ENCODE measurements around the gene CBLL1.

Gene CBLL1

DNA sequence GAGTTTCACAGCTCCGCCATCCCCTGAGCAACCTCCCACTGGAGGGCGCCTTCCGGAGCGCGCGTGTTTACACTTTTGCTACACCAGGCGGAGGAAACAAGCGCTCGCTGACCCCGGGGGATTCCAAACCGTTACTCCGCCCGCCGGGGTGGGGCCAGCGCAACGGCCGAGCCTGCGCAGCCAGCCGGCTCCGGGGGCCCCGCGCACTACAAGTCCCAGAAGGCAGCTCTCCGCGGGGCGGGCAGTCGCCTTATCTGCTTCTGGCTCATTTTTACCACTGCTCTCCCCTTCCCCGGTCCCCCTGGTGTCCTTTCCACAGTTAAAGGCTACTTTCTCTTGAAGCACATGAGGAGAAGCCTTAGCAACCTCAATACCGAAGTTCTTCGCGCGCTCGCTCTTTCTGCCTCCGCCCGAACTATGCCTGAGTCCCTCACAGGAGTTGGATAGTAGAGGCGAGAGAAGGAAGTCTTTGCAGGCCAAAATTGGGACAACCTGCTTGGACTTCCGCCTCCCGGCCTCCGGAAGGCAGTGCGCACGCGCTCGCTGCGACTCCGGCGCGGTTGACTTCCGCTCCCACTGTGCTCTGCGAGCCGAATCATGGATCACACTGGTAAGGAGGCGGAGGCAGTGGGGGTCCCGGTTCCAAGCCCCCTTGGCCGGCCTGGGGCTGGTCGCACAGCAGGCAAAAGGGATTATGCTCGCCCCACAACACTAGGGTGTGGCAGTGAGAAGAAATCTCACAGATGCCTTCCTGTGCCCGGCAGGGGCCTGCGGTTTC is at the start of gene CBLL1:
Gene CBLL1, plus strand, starts transcription at position 576 of the 778 bp plus-strand sequence. Its CDS starts 22 bp downstream, at position 598.
- DNase-seq (ENCODE audit: low read depth in 2 of 2): peak; percentile 90 to 92

DNA sequence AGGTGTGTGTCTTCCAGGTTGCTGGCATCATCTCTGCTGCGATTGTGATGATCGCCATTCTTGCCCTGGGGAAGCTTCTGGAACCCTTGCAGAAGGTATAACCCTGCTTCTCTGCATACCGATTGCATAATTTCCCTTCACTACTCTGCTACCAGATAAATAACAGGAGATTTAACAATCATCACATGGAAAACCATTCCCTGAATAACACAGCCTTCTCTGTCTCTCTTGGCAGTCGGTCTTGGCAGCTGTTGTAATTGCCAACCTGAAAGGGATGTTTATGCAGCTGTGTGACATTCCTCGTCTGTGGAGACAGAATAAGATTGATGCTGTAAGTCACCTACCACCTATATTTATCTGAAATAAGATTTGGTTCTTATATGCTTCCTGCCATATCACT is 49.6 kb upstream of the CBLL1 start:
- DNase-seq (ENCODE audit: low read depth in 2 of 2): peak in 1 of 2 experiments; percentile 37

- peak; percentile 39 to 55 for DNase-seq (ENCODE audit: low read depth in 2 of 2)
Observed at GRCh38 chr7:107696330-107696946, 47.5 kb upstream of the CBLL1 start.

- DNase-seq (ENCODE audit: low read depth in 2 of 2): no peak
Observed at GRCh38 chr7:107697321-107698049, 46.5 kb upstream of the CBLL1 start.

- DNase-seq (ENCODE audit: low read depth in 2 of 2): no peak
Observed at GRCh38 chr7:107700570-107700969, 43.4 kb upstream of the CBLL1 start.

DNA sequence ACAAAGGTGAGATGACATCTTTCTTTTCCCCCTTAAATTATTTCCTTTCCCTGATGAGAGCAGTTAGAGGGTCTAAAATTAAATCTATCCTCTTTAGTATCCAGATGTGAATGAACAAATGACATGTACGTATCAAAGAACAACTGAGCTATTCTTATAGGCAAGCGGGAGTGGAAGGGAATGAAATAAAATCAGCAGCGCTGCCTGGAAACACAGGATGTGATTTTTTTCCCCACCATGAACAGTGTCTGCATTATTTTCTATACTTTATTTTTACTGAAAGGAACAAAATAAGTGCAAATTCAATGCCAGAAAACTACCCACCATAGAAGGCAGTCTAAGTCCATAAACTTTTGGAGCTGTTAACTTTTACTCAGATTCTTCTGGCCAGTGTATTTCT is 42.8 kb upstream of the CBLL1 start:
- no peak for DNase-seq (ENCODE audit: low read depth in 2 of 2)

- DNase-seq (ENCODE audit: low read depth in 2 of 2): no peak
Observed at GRCh38 chr7:107703219-107703618, 40.7 kb upstream of the CBLL1 start.

- no peak for DNase-seq (ENCODE audit: low read depth in 2 of 2)
Observed at GRCh38 chr7:107703872-107704271, 40.1 kb upstream of the CBLL1 start.

GRCh38 chr7:107708956-107709355 is 35.0 kb upstream of the CBLL1 start:
- no peak for DNase-seq (ENCODE audit: low read depth in 2 of 2)

DNA sequence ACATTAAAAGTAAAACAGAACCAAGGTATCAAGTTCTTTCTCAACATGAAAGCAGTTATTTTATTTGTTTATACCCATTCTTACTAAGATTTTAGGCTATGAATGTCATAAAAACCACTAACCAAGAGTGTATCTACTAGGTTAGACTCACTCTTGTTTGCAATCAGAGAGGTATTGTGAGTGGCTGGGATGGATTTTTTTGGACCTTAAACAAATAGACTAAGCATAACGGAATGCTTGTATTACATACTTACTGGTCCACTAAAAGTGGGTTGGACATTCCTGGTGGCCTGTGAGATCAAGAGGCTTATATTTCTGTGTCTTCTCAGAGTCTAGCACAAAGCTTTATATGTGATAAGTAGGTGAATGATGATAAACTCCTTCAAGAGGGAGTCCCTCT is 32.6 kb upstream of the CBLL1 start:
- DNase-seq (ENCODE audit: low read depth in 2 of 2): no peak

- no peak for DNase-seq (ENCODE audit: low read depth in 2 of 2)
Observed at GRCh38 chr7:107712025-107712424, 31.9 kb upstream of the CBLL1 start.

DNA sequence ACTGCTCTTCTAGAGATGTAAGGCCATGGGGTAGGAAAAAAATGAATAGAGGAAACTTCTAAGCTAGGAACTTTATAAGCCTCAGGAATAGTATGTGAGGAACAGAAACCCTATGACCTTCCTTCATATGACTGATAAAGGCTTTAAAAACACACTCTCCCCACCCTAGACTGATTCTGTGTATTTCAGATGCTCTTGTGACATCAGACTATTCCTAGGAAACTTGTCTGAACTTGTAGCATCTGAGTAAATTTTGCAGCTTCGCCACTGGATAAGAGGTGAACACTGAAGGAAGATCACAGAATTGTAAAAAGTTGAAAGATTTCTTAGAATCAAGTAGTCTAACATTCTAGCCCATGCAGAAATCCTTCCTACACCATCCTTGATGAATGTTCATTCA is 31.0 kb upstream of the CBLL1 start:
- DNase-seq (ENCODE audit: low read depth in 2 of 2): no peak

DNA sequence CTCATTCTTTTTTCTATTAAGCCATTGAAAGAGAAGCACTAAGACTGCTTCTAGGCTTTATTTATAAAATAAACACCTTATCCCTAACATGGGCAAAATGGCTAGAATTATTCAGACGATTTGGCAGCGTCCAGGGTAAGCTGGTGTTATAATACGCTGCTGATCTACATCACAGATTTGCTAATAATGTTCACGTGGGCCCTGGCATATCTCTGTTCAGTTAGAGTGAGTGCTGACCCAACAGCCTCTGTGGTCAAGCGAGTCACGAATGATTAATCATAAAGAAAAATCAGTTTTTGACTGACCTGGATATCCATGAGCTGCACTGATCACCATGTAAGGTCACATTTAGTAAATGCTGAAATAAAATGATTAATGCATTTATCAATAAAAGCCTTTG is 28.4 kb upstream of the CBLL1 start:
- DNase-seq (ENCODE audit: low read depth in 2 of 2): no peak

GRCh38 chr7:107718456-107719193 is 25.3 kb upstream of the CBLL1 start:
- DNase-seq (ENCODE audit: low read depth in 2 of 2): no peak

DNA sequence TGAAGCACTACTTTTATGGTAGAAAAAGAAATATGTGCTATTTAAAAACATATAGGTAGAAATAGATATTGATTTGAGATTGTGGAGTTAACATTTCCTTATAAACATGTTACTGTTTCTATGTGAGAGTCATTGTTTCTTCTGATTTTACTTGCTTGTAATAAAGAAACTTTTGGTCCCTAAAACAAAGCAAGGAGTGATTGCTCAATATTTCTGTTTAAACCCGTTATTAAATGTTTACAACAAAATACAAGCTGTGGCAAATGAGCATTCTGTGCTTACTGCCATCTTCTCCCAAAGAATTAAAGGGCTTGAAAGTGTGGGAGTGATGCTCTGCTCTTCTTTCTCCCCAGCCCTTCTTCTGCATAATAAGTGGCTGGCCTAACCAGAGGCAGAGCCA is 22.7 kb upstream of the CBLL1 start:
- no peak for DNase-seq (ENCODE audit: low read depth in 2 of 2)

- no peak for DNase-seq (ENCODE audit: low read depth in 2 of 2)
Observed at GRCh38 chr7:107723255-107723654, 20.7 kb upstream of the CBLL1 start.

DNA sequence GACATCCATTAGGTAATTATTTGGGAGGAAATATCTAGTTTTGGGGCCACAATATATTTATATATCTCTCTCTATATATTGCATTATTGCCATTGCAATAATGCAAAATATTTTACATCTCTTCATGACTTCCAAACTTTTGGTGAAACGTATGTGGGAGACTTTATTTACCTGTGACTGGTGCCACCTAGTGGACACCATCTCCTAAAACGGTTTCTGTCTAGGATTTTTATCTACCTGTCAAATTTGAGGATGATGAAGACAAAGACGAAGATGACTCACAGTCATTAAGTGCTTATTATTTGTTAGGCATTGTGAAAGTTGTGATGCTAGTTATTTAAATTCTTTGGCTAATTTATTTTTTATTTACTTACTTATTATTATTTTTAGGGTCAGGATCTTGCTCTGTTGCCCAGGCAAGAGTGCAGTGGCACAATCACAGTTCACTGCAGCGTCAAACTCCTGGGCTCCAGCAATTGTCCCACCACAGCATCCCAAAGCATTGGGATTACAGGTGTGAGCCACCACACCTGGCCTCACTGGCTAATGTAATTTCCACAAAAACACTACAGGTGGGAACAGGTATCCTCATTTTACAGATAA is 18.7 kb upstream of the CBLL1 start:
- peak; percentile 37 for DNase-seq (ENCODE audit: low read depth in 2 of 2)

- no peak for DNase-seq (ENCODE audit: low read depth in 2 of 2)
Observed at GRCh38 chr7:107726356-107727130, 17.4 kb upstream of the CBLL1 start.

- DNase-seq (ENCODE audit: low read depth in 2 of 2): no peak
Observed at GRCh38 chr7:107728276-107728675, 15.7 kb upstream of the CBLL1 start.

- no peak for DNase-seq (ENCODE audit: low read depth in 2 of 2)
Observed at GRCh38 chr7:107742678-107743566, 1.0 kb upstream of the CBLL1 start.
